DOHH2 (cell line): ENCODE data around the gene MYL9.
A peak's percentile ranks its signal among the peaks of the same experiment; 100 is the strongest.

Experiments
- H3F3A ChIP-seq: fragments of 200-600 bp; sonication (generic), shearing (Covaris generic); 2 replicates; pipeline ENCODE4 v1.6.0; 2016; ENCODE audit warnings: antibody characterized with exemption, mild to moderate bottlenecking; ENCODE audit not compliant: control insufficient read depth, insufficient read depth
- H3K27ac ChIP-seq: fragments of 200-600 bp; sonication (generic); 2 replicates; pipeline ENCODE4 v1.5.1; 2014; ENCODE audit warnings: low read depth, mild to moderate bottlenecking, low read length, moderate library complexity
- H3K27me3 ChIP-seq: fragments of 200-600 bp; sonication (generic); 2 replicates; pipeline ENCODE4 v1.6.1; 2014; ENCODE audit warnings: mild to moderate bottlenecking, low read length, mixed read lengths; ENCODE audit not compliant: control insufficient read depth
- H3K36me3 ChIP-seq: fragments of 200-600 bp; sonication (generic); 2 replicates; pipeline ENCODE4 v1.6.1; 2014; ENCODE audit warnings: mild to moderate bottlenecking, low read length, moderate library complexity, mixed read lengths; ENCODE audit not compliant: control insufficient read depth
- H3K4me1 ChIP-seq: fragments of 200-600 bp; sonication (generic); 2 replicates; pipeline ENCODE4 v1.6.1; 2014; ENCODE audit warnings: mild to moderate bottlenecking, low read length, mixed read lengths; ENCODE audit not compliant: control insufficient read depth
- H3K4me2 ChIP-seq: fragments of 200-600 bp; sonication (generic); 2 replicates; pipeline ENCODE4 v1.6.0; 2014; ENCODE audit warnings: mild to moderate bottlenecking, low read length, moderate library complexity
- H3K4me3 ChIP-seq: fragments of 200-600 bp; sonication (generic); 2 replicates; pipeline ENCODE4 v1.5.1; 2014; ENCODE audit warnings: mild to moderate bottlenecking, low read length, mixed read lengths
- H3K79me2 ChIP-seq: fragments of 200-600 bp; sonication (generic); 2 replicates; pipeline ENCODE4 v1.6.1; 2014; ENCODE audit warnings: mild to moderate bottlenecking, low read length, mixed read lengths; ENCODE audit not compliant: control insufficient read depth
- H3K9me2 ChIP-seq: fragments of 200-600 bp; sonication (generic); replicated peaks from 2 replicates; pipeline ENCODE4 v1.6.1; 2014; ENCODE audit warnings: mild to moderate bottlenecking, low read length, mixed read lengths; ENCODE audit not compliant: control insufficient read depth
- H3K9me3 ChIP-seq: fragments of 200-600 bp; sonication (generic); 2 replicates; pipeline ENCODE4 v1.6.1; 2014; ENCODE audit warnings: antibody characterized with exemption, low read length, mixed read lengths; ENCODE audit not compliant: control insufficient read depth, insufficient read depth
- H4K20me1 ChIP-seq: fragments of 200-600 bp; sonication (generic); 2 replicates; pipeline ENCODE4 v1.6.0; 2014; ENCODE audit warnings: low read depth, mild to moderate bottlenecking, antibody characterized with exemption, low read length, moderate library complexity; ENCODE audit not compliant: control insufficient read depth, insufficient read depth
- CTCF ChIP-seq: fragments of 200-600 bp; sonication (generic); IDR thresholded peaks from one replicate; pipeline ENCODE4 v1.5.1; 2014; ENCODE audit warnings: antibody characterized with exemption, mild to moderate bottlenecking, low read depth, low read length; ENCODE audit not compliant: poor library complexity, severe bottlenecking
- EZH2phosphoT487 ChIP-seq: fragments of 200-600 bp; sonication (generic); IDR thresholded peaks from 2 replicates; pipeline ENCODE4 v1.6.1; 2017; ENCODE audit warnings: borderline replicate concordance, mild to moderate bottlenecking, antibody characterized with exemption, low read length, moderate library complexity, mixed read lengths

The MYL9 gene

DNA sequence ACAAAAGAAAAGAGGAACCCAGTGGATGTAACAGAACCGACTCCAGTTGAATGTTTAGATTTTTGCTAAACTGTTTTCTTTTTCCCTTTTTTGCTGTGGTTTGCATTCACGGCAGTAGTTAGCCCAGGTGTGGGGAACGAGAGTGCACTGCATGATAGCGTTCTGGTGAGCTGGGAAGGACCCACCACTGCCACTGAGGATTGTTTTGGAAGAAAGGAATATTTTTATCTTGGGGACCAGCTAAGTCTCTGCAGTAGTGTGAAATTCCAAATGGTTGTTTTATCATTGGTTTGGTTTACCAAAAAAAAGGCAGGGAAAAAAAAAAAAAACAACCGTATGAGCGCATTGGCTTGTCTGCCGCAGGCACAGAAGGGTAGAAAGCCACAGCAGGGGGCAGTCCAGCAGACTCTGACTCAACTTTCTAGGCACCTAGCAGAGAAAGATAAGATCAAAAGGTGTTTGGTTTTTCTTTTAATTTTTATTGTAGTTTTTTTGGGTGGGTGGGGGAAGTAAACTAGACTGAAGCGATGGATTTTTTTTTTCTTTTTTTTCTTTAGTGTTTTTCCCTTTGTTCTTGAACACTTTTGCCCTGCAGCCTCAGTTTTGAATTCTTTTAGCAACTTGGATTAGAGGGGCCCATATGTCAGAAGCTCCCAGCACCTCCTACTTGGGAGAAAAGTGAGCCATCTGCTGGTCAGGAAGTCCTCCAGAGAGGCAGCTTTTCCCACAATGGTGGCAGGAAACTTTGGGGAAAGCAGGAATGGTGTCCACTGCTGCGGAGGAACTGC is 50.7 kb downstream of the MYL9 start:
- Histone ChIP-seq H3K4me2 (no peak overlapping the region), H3F3A (peaks cover 36% of the 10 kb centered on the region), H3K4me1 (peaks cover 57% of the 10 kb centered on the region), H3K79me2 (peaks cover 9% of the 10 kb centered on the region; the same call in 1 of the 2 replicates), H3K4me3 (no peak overlapping the region), H4K20me1 (no peaks in the 10 kb centered on the region; the same call in 1 of the 2 replicates), H3K27me3 (no peaks in the 10 kb centered on the region), H3K9me2 (no peaks in the 10 kb centered on the region), H3K9me3 (no peaks in the 10 kb centered on the region), H3K36me3 (peaks cover 57% of the 10 kb centered on the region), H3K27ac (no peak overlapping the region)
- TF ChIP-seq EZH2phosphoT487 (no peak), CTCF (peak; percentile 40)

GRCh38 chr20:36593347-36593929 is 52.1 kb downstream of the MYL9 start:
- H3K27ac ChIP-seq: peak overlapping the region; percentile 89
- no peaks in the 10 kb centered on the region for H3K9me2 ChIP-seq
- peaks cover 43% of the 10 kb centered on the region for H3F3A ChIP-seq
- peak overlapping the region; percentile 49 for H3K4me2 ChIP-seq
- peak overlapping the region; percentile 8 for H3K4me3 ChIP-seq
- TF ChIP-seq EZH2phosphoT487: no peak
- TF ChIP-seq CTCF: no peak
- no peaks in the 10 kb centered on the region for H3K9me3 ChIP-seq
- peaks cover 66% of the 10 kb centered on the region for H3K4me1 ChIP-seq
- H3K79me2 ChIP-seq: peaks cover 9% of the 10 kb centered on the region; the same call in 1 of the 2 replicates
- H3K36me3 ChIP-seq: peaks cover 51% of the 10 kb centered on the region
- H4K20me1 ChIP-seq: no peaks in the 10 kb centered on the region; the same call in 1 of the 2 replicates
- H3K27me3 ChIP-seq: no peaks in the 10 kb centered on the region

DNA sequence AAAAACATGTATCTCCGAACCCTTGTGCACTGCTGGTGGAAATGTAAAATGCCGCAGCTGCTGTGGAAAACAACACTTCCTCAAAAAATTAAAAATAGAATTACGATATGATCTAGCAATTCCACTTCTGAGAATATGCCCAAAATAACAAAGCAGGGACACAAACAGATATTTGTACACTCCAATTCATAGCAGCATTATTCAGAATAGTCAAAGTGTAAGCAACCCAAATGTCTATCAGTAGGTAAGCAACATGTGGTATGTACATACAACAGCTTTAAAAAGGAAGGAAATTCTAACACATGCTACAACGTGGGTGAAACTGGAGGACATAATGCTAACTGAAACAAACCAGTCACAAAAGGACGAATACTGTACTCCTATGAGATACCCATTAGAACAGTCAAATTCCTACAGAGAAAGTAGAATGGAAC is 58.6 kb downstream of the MYL9 start:
- Histone ChIP-seq H3K27ac (peak overlapping the region; percentile 40), H3K36me3 (peaks cover 12% of the 10 kb centered on the region), H3K27me3 (no peaks in the 10 kb centered on the region), H3K4me2 (peak overlapping the region; percentile 32), H3K79me2 (no peaks in the 10 kb centered on the region), H3K9me3 (no peaks in the 10 kb centered on the region), H4K20me1 (no peaks in the 10 kb centered on the region), H3F3A (peaks cover 33% of the 10 kb centered on the region), H3K9me2 (no peaks in the 10 kb centered on the region), H3K4me3 (peak overlapping the region; percentile 6; the same call in 1 of the 2 replicates), H3K4me1 (peaks cover 62% of the 10 kb centered on the region)
- no peak for TF ChIP-seq EZH2phosphoT487
- no peak for TF ChIP-seq CTCF
